Sigmoid colon (tissue), 7 donors: ENCODE measurements around the gene P3H3. TPM values are rescaled to one million over a fixed set of nuclear protein-coding genes. Genes with fewer than 3 reads are reported as not detected.

Experiments used
- DNase-seq: peaks from one replicate; pipeline ENCODE4 v3.0.0-alpha.2; 2019
- H3K27ac ChIP-seq, 4 donors: fragments of 200-600 bp; sonication (generic); one replicate each; pipeline ENCODE4 v1.5.1; 2016 to 2019; ENCODE audit warnings: mild to moderate bottlenecking in 1 of 4
- H3K27me3 ChIP-seq, 3 donors: fragments of 200-600 bp; sonication (generic); one replicate each; pipeline ENCODE4 v1.5.1; 2019; ENCODE audit warnings: mild to moderate bottlenecking in 1 of 3
- H3K36me3 ChIP-seq, 4 donors: fragments of 200-600 bp; sonication (generic); one replicate each; pipeline ENCODE4 v1.5.1; 2016 to 2019
- H3K4me1 ChIP-seq, 4 donors: fragments of 200-600 bp; sonication (generic); one replicate each; pipeline ENCODE4 v1.5.1; 2017 to 2019
- H3K4me3 ChIP-seq, 4 donors: fragments of 200-600 bp; sonication (generic); one replicate each; pipeline ENCODE4 v1.5.1; 2017 to 2019; ENCODE audit warnings: mild to moderate bottlenecking in 2 of 4, moderate library complexity in 1 of 4
- H3K9me3 ChIP-seq, 4 donors: fragments of 200-600 bp in 3 of 4; sonication (generic) in 3 of 4; one replicate each; pipeline versions ENCODE4 v1.5.1 to v1.6.1; 2013 to 2019
- EP300 ChIP-seq, 4 donors: sonication (generic); formaldehyde crosslinking; IDR thresholded peaks; one replicate each; pipeline ENCODE4 v1.6.1; 2017; ENCODE audit warnings: antibody characterized with exemption in 4 of 4
- POLR2A ChIP-seq, 2 donors: fragments of 450-650 bp; IDR thresholded peaks; one replicate each; pipeline ENCODE4 v1.6.1; 2016; ENCODE audit warnings: antibody characterized with exemption in 2 of 2, mild to moderate bottlenecking in 2 of 2, moderate library complexity in 2 of 2
- POLR2AphosphoS5 ChIP-seq, 4 donors: sonication (generic); formaldehyde crosslinking; IDR thresholded peaks; one replicate each; pipeline ENCODE4 v1.6.1; 2017; ENCODE audit warnings: antibody characterized with exemption in 4 of 4
- WGBS, 2 donors: extraction: QIAGEN DNeasy Blood & Tissue Kit; methylation state at CpG; one replicate each; pipeline ENCODE4 v1.1.7; 2013; 5-methylcytosine and 5-hydroxymethylcytosine counted together
- intact Hi-C: fragments of 100-400 bp; cut with DNase I; formaldehyde crosslinking; loops from one replicate; pipeline ENCODE4 v1.15.1; 2023
- polyA plus RNA-seq, 3 donors: library from polyadenylated mRNA; stranded (reverse); fragments of 200-250 nt; gene quantifications; one replicate each; pipeline ENCODE4 v1.2.3, GENCODE V29; 2013
- total RNA-seq, 4 donors: library from RNA; depleted of rRNA; stranded (reverse); fragments of >200 nt; gene quantifications; one replicate each; pipeline ENCODE4 v1.1.0, GENCODE V29; 2016
- TF ChIP-seq, protein P1 (sequence below), 4 experiments: fragments of 450-650 bp in 3 of 4; fragments of 200-600 bp in 1 of 4; IDR thresholded peaks; one replicate each; pipeline ENCODE4 v1.5.1; 2016 to 2019; ENCODE audit warnings: antibody characterized with exemption in 4 of 4, mild to moderate bottlenecking in 3 of 4, moderate library complexity in 2 of 4
- donor health status: healthy with polysubstance abuse.
- donor health status: Bipolar disorder and iron deficiency.
- donor health status: healthy.

Gene P3H3
- total and polyA plus RNA-seq, 7 donors: 0.60 to 69.8 (median 16.4) TPM

DNA sequence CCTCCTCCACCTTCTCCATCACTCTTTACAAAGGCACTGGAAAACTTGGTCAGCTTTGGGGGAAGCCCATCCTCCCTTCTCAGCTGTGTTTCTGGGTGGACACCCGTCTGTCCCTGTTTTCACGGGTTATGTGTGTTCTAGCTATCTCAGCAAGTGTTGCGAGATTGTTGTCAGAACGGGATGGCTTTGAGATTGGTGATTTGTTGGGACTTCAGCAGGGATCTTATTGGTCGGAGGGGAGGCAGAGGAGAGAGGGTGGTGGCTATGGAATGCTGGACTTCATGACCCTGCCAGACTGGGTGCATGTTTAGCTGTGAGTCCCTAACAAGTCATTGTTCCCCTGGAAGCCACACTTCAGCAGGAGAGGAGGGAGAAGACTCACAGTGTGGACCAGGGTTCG lies 25.8 kb downstream of the P3H3 start:
- intact Hi-C loops: no loop called here
- Histone ChIP-seq H3K4me3 (no peak overlapping the region), H3K36me3 (peaks cover 31 to 44% (median 35%) of the 10 kb centered on the region in 4 donors), H3K27ac (peak overlapping the region; percentile 91 to 99 (median 96)), H3K4me1 (peaks cover 0 to 22% (median 15%) of the 10 kb centered on the region in 4 donors), H3K27me3 (no peaks in the 10 kb centered on the region), H3K9me3 (no peaks in the 10 kb centered on the region)
- no peak for DNase-seq
- WGBS, 2 donors: 82 to 90% methylated on average over 6 of the region's 6 CpGs
- TF ChIP-seq EP300 (IDR thresholded peaks at IDR 0.05): no peak
- no peak for TF ChIP-seq POLR2A (IDR thresholded peaks at IDR 0.05)
- TF ChIP-seq, protein P1, sequence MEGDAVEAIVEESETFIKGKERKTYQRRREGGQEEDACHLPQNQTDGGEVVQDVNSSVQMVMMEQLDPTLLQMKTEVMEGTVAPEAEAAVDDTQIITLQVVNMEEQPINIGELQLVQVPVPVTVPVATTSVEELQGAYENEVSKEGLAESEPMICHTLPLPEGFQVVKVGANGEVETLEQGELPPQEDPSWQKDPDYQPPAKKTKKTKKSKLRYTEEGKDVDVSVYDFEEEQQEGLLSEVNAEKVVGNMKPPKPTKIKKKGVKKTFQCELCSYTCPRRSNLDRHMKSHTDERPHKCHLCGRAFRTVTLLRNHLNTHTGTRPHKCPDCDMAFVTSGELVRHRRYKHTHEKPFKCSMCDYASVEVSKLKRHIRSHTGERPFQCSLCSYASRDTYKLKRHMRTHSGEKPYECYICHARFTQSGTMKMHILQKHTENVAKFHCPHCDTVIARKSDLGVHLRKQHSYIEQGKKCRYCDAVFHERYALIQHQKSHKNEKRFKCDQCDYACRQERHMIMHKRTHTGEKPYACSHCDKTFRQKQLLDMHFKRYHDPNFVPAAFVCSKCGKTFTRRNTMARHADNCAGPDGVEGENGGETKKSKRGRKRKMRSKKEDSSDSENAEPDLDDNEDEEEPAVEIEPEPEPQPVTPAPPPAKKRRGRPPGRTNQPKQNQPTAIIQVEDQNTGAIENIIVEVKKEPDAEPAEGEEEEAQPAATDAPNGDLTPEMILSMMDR (IDR thresholded peaks at IDR 0.05): no peak
- TF ChIP-seq POLR2AphosphoS5 (IDR thresholded peaks at IDR 0.05): no peak

DNA sequence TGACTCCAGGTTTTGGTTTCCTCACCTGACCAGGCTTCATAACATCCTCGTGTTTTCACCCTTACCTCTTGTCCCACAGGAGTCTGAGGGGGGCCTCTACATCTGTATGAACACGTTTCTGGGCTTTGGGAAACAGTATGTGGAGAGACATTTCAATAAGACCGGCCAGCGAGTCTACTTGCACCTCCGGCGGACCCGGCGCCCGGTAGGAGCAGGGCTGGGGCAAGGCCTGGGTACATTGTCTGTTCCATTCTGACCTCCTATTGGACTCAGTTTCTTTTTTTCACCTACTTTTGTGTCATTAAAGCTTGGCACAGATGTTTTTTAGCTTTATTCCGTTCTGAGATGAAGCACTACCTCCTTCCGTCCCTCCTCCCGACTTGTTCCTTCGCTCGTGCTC lies 27.1 kb downstream of the P3H3 start:
- DNase-seq: no peak
- peak overlapping the region in 1 of 4 donors; percentile 6 for H3K27ac ChIP-seq
- no peak overlapping the region for H3K4me3 ChIP-seq
- peaks cover 31 to 52% (median 47%) of the 10 kb centered on the region in 4 donors for H3K36me3 ChIP-seq
- intact Hi-C loops: no loop called here
- no peaks in the 10 kb centered on the region for H3K9me3 ChIP-seq
- H3K27me3 ChIP-seq: no peaks in the 10 kb centered on the region
- TF ChIP-seq, protein P1 (IDR thresholded peaks at IDR 0.05): no peak
- TF ChIP-seq POLR2AphosphoS5 (IDR thresholded peaks at IDR 0.05) (no peak), POLR2A (IDR thresholded peaks at IDR 0.05) (no peak), EP300 (IDR thresholded peaks at IDR 0.05) (no peak)
- 92 to 94% methylated on average over 14 of the region's 14 CpGs for WGBS, 2 donors
- peaks cover 0 to 22% (median 15%) of the 10 kb centered on the region in 4 donors for H3K4me1 ChIP-seq

DNA sequence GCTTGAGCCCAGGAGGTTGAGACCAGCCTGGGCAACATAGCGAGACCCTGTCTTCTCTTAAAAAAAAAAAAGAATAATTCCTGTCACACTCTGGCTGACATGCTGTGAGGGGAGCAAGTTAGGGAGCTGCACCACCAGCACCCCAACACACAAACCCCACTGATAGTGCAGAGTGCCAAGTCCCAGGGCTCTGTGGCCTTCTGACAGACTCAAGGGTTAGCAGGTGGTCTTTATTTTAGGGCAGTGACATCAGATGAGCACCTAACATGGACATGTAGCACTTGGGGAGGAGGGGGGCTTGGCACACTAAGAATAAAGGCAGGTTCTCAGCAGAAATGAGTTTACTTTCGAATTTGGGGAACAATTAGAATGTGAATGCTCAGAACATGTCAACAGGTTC lies 30.6 kb downstream of the P3H3 start:
- Histone ChIP-seq H3K36me3 (peaks cover 49 to 87% (median 75%) of the 10 kb centered on the region in 4 donors), H3K27me3 (no peaks in the 10 kb centered on the region), H3K27ac (no peak overlapping the region), H3K9me3 (no peaks in the 10 kb centered on the region), H3K4me1 (peaks cover 0 to 5% (median 2%) of the 10 kb centered on the region in 4 donors), H3K4me3 (no peak overlapping the region)
- intact Hi-C loops: no loop called here
- 96 to 99% methylated on average over 2 of the region's 2 CpGs for WGBS, 2 donors
- DNase-seq: no peak
- TF ChIP-seq POLR2AphosphoS5 (IDR thresholded peaks at IDR 0.05): no peak
- no peak for TF ChIP-seq EP300 (IDR thresholded peaks at IDR 0.05)

DNA sequence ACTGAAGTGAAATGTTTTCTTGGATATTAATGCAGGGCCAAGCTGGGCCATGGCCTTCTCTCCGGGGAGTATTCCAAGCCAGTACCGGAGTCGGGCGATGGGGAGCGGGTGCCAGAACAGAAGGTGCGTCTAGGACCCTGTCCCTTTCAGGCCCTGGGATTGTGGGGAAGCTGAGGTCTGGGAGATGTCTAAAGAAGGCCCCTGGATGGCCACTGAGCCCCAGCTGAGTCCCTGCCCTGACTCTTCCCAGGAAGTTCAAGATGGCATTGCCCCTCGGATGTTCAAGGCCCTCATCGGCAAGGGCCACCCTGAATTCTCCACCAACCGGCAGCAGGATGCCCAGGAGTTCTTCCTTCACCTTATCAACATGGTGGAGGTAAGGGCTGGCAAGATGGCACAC lies 31.9 kb downstream of the P3H3 start:
- no peaks in the 10 kb centered on the region for H3K4me1 ChIP-seq

DNA sequence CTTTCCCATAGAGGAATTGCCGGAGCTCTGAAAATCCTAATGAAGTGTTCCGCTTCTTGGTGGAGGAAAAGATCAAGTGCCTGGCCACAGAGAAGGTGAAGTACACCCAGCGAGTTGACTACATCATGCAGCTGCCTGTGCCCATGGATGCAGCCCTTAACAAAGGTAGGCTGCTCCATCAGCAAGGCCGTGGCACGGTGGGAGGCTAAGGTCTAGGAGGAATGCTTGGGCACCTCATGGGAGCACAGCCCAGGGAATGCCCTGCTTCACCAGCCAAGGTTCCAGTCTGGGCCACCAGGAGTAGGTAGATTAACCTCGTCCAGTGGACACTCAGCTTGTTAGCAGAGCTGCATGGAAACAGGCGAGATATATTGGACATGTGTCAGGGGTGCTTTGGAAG lies 32.7 kb downstream of the P3H3 start:
- H3K36me3 ChIP-seq: peaks cover 46 to 100% (median 78%) of the 10 kb centered on the region in 4 donors
- TF ChIP-seq POLR2A (IDR thresholded peaks at IDR 0.05): no peak
- no peak for TF ChIP-seq POLR2AphosphoS5 (IDR thresholded peaks at IDR 0.05)
- no peak for TF ChIP-seq EP300 (IDR thresholded peaks at IDR 0.05)
- TF ChIP-seq, protein P1 (IDR thresholded peaks at IDR 0.05): no peak

More for the DNA sequence above, 31.9 kb downstream of the P3H3 start:
- Histone ChIP-seq H3K9me3 (no peaks in the 10 kb centered on the region), H3K27ac (no peak overlapping the region), H3K36me3 (peaks cover 49 to 100% (median 81%) of the 10 kb centered on the region in 4 donors), H3K27me3 (no peaks in the 10 kb centered on the region), H3K4me3 (no peak overlapping the region)
- TF ChIP-seq, protein P1 (IDR thresholded peaks at IDR 0.05): no peak
- no peak for TF ChIP-seq EP300 (IDR thresholded peaks at IDR 0.05)
- TF ChIP-seq POLR2AphosphoS5 (IDR thresholded peaks at IDR 0.05): no peak
- TF ChIP-seq POLR2A (IDR thresholded peaks at IDR 0.05): no peak
- no peak for DNase-seq
- 97 to 98% methylated on average over 9 of the region's 9 CpGs for WGBS, 2 donors
- intact Hi-C loops: loop anchor here (10.0 kb wide), 1 partner anchor 255 kb away; no protein-coding TSS in a partner anchor

More for the DNA sequence above, 32.7 kb downstream of the P3H3 start:
- DNase-seq: no peak
- no peak overlapping the region for H3K27ac ChIP-seq
- WGBS, 2 donors: 97 to 98% methylated on average over 7 of the region's 7 CpGs
- intact Hi-C loops: loop anchor here (10.0 kb wide), 1 partner anchor 254 kb away; no protein-coding TSS in a partner anchor
- no peaks in the 10 kb centered on the region for H3K4me1 ChIP-seq
- no peaks in the 10 kb centered on the region for H3K27me3 ChIP-seq
- H3K4me3 ChIP-seq: no peak overlapping the region
- H3K9me3 ChIP-seq: no peaks in the 10 kb centered on the region
